Measurements from ENCODE around the gene LRRC18.

- TF ChIP-seq POLR2A (IDR thresholded peaks at IDR 0.05): no peak
- no peak for TF ChIP-seq CTCF (IDR thresholded peaks at IDR 0.05)
Observed at GRCh38 chr10:48897441-48897790, 42.2 kb downstream of the LRRC18 start.
